HFFc6 (cell line): Measurements from ENCODE around the gene CEP250. TPM values are rescaled to one million over a fixed set of nuclear protein-coding genes. Genes with fewer than 3 reads are reported as not detected.

Experiments used
- DNase-seq: peaks from one replicate; pipeline ENCODE4 v3.0.0-alpha.2; 2018
- H3K27ac Mint-ChIP-seq: 2 replicates; pipeline ENCODE4 v1.8.0; 2020; ENCODE audit warnings: mild to moderate bottlenecking, mixed read lengths
- H3K27me3 Mint-ChIP-seq: 2 replicates; pipeline ENCODE4 v1.8.0; 2021; ENCODE audit warnings: mild to moderate bottlenecking, moderate library complexity, mixed read lengths; ENCODE audit not compliant: insufficient read depth
- H3K36me3 Mint-ChIP-seq: 2 replicates; pipeline ENCODE4 v1.8.0; 2021; ENCODE audit warnings: low read depth, mixed read lengths
- H3K4me1 Mint-ChIP-seq: 2 replicates; pipeline ENCODE4 v1.8.0; 2020; ENCODE audit warnings: low read depth, mixed read lengths
- H3K4me3 Mint-ChIP-seq: 2 replicates; pipeline ENCODE4 v1.8.0; 2020; ENCODE audit warnings: mild to moderate bottlenecking, moderate library complexity, mixed read lengths
- H3K9me3 Mint-ChIP-seq: 2 replicates; pipeline ENCODE4 v1.8.0; 2020; ENCODE audit warnings: mild to moderate bottlenecking, mixed read lengths
- CTCF ChIP-seq: fragments of 200-600 bp; sonication (generic); IDR thresholded peaks from 2 replicates; pipeline ENCODE4 v1.5.0; 2021; ENCODE audit warnings: antibody characterized with exemption, mild to moderate bottlenecking
- total RNA-seq, 6 experiments: library from RNA; stranded (reverse); fragmentation: NEBNext Ultra II Directional; extraction: Animal tissue kit (Norgen Biotek cat#: 25700); gene quantifications; 2 replicates in 1 of 6; 3 replicates in 5 of 6; pipeline ENCODE4 v1.2.3, GENCODE V29; 2021

Gene CEP250
- total RNA-seq, 6 experiments from 2014 or later = 18.3 to 26.3 (median 22.9) TPM

GRCh38 chr20:35504751-35505150 is 49.4 kb downstream of the CEP250 start:
- peaks cover 23% of the 10 kb centered on the region for H3K4me1 Mint-ChIP-seq
- H3K9me3 Mint-ChIP-seq = no peaks in the 10 kb centered on the region
- H3K4me3 Mint-ChIP-seq = no peak overlapping the region
- peaks cover 40% of the 10 kb centered on the region for H3K36me3 Mint-ChIP-seq
- peaks cover 5% of the 10 kb centered on the region for H3K27me3 Mint-ChIP-seq
- H3K27ac Mint-ChIP-seq = no peak overlapping the region
- no peak for DNase-seq
- TF ChIP-seq CTCF = no peak

- Mint-ChIP-seq H3K36me3 (peaks cover 31% of the 10 kb centered on the region), H3K27ac (peak overlapping the region; percentile 64; the same call in 1 of the 2 replicates), H3K27me3 (peaks cover 5% of the 10 kb centered on the region), H3K4me1 (peaks cover 23% of the 10 kb centered on the region), H3K9me3 (no peaks in the 10 kb centered on the region), H3K4me3 (no peak overlapping the region)
- no peak for DNase-seq
- no peak for TF ChIP-seq CTCF
Observed at GRCh38 chr20:35506179-35506578, 50.8 kb downstream of the CEP250 start.

- no peak overlapping the region for H3K4me3 Mint-ChIP-seq
- peak overlapping the region; percentile 64 for H3K27ac Mint-ChIP-seq
Observed at GRCh38 chr20:35506872-35507638, 51.7 kb downstream of the CEP250 start.

GRCh38 chr20:35508493-35509218 is 53.3 kb downstream of the CEP250 start:
- H3K4me1 Mint-ChIP-seq = peaks cover 23% of the 10 kb centered on the region
- peaks cover 22% of the 10 kb centered on the region for H3K36me3 Mint-ChIP-seq
- H3K9me3 Mint-ChIP-seq = no peaks in the 10 kb centered on the region
- H3K4me3 Mint-ChIP-seq = no peak overlapping the region
- DNase-seq = no peak
- H3K27ac Mint-ChIP-seq = no peak overlapping the region; the same call in 1 of the 2 replicates
- TF ChIP-seq CTCF = no peak
- H3K27me3 Mint-ChIP-seq = no peaks in the 10 kb centered on the region; the same call in 1 of the 2 replicates

More at GRCh38 chr20:35506872-35507638, 51.7 kb downstream of the CEP250 start:
- Mint-ChIP-seq H3K36me3 (peaks cover 35% of the 10 kb centered on the region), H3K27me3 (peaks cover 5% of the 10 kb centered on the region), H3K9me3 (no peaks in the 10 kb centered on the region), H3K4me1 (peaks cover 23% of the 10 kb centered on the region)
- DNase-seq = peak; percentile 60
- TF ChIP-seq CTCF = no peak

GRCh38 chr20:35510951-35511735 is 55.7 kb downstream of the CEP250 start:
- TF ChIP-seq CTCF = no peak
- Mint-ChIP-seq H3K36me3 (peaks cover 9% of the 10 kb centered on the region), H3K27me3 (no peaks in the 10 kb centered on the region), H3K27ac (no peak overlapping the region), H3K4me1 (peaks cover 24% of the 10 kb centered on the region), H3K9me3 (no peaks in the 10 kb centered on the region), H3K4me3 (no peak overlapping the region)
- no peak for DNase-seq
